ENCODE measurements around the gene CELF2.

- no peak for TF ChIP-seq CTCF (IDR thresholded peaks at IDR 0.05)
- TF ChIP-seq POLR2AphosphoS5 (IDR thresholded peaks at IDR 0.05; ENCODE audit: insufficient read depth in 1 of 2, low read depth in 1 of 2) = no peak
Measured at GRCh38 chr10:10986606-10987005, 31.1 kb upstream of the CELF2 start.

Measured in vagina (tissue), 2 donors.